ENCODE results near the gene TRUB1. TPM values are rescaled to one million over a fixed set of nuclear protein-coding genes. Genes with fewer than 3 reads are reported as not detected.

TRUB1 gene
- total RNA-seq, 1 donor from 2014 or later: 13.9 TPM

DNA sequence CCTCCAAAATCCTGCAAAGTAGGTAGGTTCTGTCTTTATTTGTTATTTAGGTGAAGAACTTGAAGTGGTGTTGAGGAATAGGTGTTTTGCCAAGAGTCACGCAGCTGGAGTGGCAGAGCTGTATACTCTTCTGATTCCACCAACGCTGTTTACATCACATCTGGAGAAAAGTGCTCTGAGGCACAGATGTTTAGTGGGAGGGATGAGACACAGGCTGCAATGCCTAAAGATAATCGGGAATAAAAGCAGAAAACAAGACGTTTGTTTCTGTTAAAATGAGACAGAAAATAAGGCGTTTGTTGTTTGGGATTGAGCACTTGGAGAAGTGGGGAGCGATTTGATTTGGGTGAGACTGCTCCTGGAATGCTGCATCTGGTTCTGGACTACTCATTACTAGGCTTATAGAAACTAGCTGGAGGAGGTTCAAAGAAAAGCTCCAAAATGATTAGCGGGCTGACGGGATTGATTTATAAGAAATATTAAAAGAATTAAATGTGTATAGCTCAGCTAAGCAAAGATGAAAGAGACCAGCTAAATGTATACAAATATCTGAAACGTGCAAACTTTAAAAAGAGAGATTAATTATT is 54.3 kb downstream of the TRUB1 start:
- Mint-ChIP-seq H3K36me3 (ENCODE audit: low read depth) (peaks cover 15% of the 10 kb centered on the region), H3K27me3 (no peaks in the 10 kb centered on the region), H3K27ac (no peak overlapping the region), H3K9me3 (no peaks in the 10 kb centered on the region), H3K4me1 (no peaks in the 10 kb centered on the region), H3K4me3 (no peak overlapping the region)
- ChIA-PET CTCF (no interaction called here), POLR2A (no interaction called here)
- DNase-seq: no peak
- TF ChIP-seq, protein P1, sequence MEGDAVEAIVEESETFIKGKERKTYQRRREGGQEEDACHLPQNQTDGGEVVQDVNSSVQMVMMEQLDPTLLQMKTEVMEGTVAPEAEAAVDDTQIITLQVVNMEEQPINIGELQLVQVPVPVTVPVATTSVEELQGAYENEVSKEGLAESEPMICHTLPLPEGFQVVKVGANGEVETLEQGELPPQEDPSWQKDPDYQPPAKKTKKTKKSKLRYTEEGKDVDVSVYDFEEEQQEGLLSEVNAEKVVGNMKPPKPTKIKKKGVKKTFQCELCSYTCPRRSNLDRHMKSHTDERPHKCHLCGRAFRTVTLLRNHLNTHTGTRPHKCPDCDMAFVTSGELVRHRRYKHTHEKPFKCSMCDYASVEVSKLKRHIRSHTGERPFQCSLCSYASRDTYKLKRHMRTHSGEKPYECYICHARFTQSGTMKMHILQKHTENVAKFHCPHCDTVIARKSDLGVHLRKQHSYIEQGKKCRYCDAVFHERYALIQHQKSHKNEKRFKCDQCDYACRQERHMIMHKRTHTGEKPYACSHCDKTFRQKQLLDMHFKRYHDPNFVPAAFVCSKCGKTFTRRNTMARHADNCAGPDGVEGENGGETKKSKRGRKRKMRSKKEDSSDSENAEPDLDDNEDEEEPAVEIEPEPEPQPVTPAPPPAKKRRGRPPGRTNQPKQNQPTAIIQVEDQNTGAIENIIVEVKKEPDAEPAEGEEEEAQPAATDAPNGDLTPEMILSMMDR (IDR thresholded peaks at IDR 0.05): no peak
- intact Hi-C loops (cut with micrococcal nuclease): no loop called here
- no peak for ATAC-seq (ENCODE audit: low read depth)

DNA sequence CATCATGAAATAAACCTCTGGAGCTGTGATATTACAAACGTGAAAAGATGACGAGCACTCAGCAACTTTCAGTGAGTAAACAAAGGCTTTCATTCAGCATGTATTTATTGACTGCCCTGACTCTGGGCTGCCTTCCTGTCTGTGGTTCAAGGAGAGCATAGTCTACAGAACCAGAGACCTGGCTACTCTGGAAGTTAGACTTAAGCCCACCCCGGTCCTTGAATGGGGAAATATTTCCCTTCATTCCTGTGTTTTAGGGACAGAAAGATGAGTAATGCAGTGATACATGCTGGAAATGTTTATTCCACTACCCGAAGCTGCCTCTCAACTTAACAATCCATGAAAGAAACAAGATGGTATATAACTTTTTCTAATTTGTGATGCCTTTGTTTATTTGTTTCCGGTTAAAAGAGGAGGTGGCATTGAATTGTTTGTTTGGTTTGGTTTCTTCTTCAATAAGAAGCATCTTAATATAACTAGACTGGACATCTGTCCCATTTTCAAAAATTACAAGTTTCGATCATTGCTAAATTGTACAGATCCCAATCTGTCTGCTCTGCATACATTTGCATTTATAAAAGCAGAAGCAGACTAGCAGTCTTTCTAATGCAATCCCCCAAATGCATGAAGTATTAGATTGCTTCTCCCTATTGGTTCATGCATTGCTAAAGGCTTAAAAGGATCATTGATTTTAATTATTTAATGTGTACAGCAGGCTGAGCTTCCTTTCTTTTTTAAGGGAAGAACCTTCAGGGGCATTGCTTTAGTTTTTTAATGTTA is 57.7 kb downstream of the TRUB1 start:
- POLR2A ChIA-PET: no interaction called here
- ATAC-seq (ENCODE audit: low read depth) (no peak), DNase-seq (no peak)
- CTCF ChIA-PET: no interaction called here
- Mint-ChIP-seq H3K4me3 (no peak overlapping the region), H3K9me3 (no peaks in the 10 kb centered on the region), H3K27me3 (no peaks in the 10 kb centered on the region), H3K27ac (no peak overlapping the region), H3K36me3 (ENCODE audit: low read depth) (peaks cover 2% of the 10 kb centered on the region), H3K4me1 (peaks cover 3% of the 10 kb centered on the region)
- intact Hi-C loops (cut with micrococcal nuclease): no loop called here
- TF ChIP-seq, protein P1 (IDR thresholded peaks at IDR 0.05): no peak

DNA sequence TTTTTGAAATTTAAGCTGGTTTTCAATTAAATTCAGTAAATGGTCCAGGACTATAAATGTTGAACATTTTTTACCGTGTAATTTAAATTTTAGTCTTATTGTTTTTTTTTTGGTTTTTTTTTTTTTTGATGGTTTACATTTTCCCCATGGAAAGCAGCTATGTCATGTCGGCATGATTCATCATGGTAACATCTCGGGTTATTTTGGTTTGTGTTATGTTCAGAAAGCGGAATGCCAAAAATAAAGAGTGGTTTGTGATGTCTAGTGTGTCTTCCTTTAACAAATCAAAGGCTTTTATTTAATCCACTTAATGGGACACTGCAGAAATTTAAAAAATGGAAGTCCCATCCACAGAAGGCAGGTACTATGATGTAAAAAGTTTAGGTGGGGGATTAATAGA is 58.5 kb downstream of the TRUB1 start:
- ATAC-seq (ENCODE audit: low read depth) (no peak), DNase-seq (no peak)
- Mint-ChIP-seq H3K4me1 (peaks cover 11% of the 10 kb centered on the region), H3K27me3 (no peaks in the 10 kb centered on the region), H3K4me3 (no peak overlapping the region), H3K36me3 (ENCODE audit: low read depth) (peaks cover 2% of the 10 kb centered on the region), H3K27ac (no peak overlapping the region), H3K9me3 (no peaks in the 10 kb centered on the region)
- intact Hi-C loops (cut with micrococcal nuclease): no loop called here
- TF ChIP-seq, protein P1 (IDR thresholded peaks at IDR 0.05): no peak
- CTCF ChIA-PET: no interaction called here
- POLR2A ChIA-PET: no interaction called here

DNA sequence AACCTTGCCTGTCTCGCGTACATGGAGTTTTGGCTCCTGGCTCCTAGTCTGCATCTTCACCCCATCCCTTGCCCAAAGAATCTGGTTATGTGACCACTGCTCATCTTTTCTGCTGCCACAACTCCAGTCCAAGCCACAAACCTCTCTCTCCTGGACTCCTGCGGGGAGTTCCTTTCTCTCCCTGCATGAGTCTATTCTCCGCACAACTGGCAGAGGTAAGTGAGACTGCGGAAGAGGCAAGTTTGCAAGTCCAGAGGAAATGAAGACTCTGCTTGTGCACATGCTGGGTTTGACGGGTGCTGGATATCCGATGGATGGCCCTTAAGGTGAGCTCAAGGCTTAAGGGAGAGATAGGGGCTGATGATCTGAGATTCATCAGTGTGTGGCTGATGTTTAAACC is 61.0 kb downstream of the TRUB1 start:
- ChIA-PET POLR2A (no interaction called here), CTCF (no interaction called here)
- no peaks in the 10 kb centered on the region for H3K27me3 Mint-ChIP-seq
- intact Hi-C loops (cut with micrococcal nuclease): no loop called here
- DNase-seq: no peak
- peaks cover 23% of the 10 kb centered on the region for H3K4me1 Mint-ChIP-seq
- no peak overlapping the region for H3K4me3 Mint-ChIP-seq
- no peak overlapping the region for H3K27ac Mint-ChIP-seq
- no peaks in the 10 kb centered on the region for H3K9me3 Mint-ChIP-seq
- no peak for ATAC-seq (ENCODE audit: low read depth)
- peaks cover 2% of the 10 kb centered on the region for H3K36me3 Mint-ChIP-seq (ENCODE audit: low read depth)
- TF ChIP-seq, protein P1 (IDR thresholded peaks at IDR 0.05): no peak

DNA sequence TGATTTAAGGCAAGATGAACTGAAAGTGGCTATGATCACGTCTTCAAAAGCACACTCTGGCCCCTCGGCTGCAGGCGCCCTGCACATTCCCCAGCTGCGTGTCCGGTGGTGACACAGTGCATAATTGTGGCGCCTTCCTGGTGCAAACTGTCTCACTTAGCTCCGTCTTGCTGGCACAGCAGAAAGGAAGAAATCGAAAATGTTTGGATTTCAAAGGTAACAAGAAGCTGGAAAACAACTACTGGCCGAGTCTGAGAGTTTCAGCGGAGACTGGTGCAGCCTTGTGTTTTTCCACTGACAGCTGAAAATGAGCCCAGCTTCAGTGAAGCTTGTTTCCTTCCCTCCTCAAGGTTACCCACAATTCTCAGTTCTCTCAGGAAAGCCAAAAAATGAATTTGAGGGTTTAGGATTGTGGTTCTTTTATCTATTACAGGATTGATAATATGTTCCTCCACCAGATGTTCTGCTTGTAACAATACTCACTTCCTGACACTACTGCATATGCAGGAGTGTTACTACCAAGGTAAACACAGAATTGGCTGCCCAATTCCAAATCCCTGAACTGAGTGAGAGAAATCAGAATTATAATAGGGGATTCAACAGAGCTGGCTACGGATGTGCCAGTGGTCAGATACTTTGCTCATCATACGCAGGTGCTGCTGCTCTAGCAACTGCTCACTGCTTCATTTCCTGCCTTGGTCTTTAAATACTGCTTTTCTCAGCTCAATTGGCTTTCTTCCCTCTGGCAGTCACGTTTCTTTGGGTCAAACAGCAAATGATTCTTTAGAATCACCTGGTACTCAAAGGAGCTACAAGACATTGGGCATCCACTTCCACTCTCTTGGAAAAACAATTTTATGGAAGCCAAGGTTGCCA is 63.7 kb downstream of the TRUB1 start:
- POLR2A ChIA-PET: interaction anchor here (1.3 kb wide), 1 partner anchor 63 kb away, joined by 4 read pairs; the partner anchor contains the start of gene TRUB1
- CTCF ChIA-PET: interaction anchor here (0.7 to 1.4 kb wide), 2 partner anchors 10 to 1527 kb away, joined by 3 to 4 read pairs; no protein-coding TSS in a partner anchor
- ATAC-seq (ENCODE audit: low read depth) (peak; percentile 34), DNase-seq (no peak)
- Mint-ChIP-seq H3K4me1 (peaks cover 23% of the 10 kb centered on the region), H3K27me3 (no peaks in the 10 kb centered on the region), H3K4me3 (peak overlapping the region; percentile 66), H3K9me3 (no peaks in the 10 kb centered on the region), H3K36me3 (ENCODE audit: low read depth) (no peaks in the 10 kb centered on the region), H3K27ac (peak overlapping the region; percentile 62)
- intact Hi-C loops (cut with micrococcal nuclease): no loop called here
- TF ChIP-seq, protein P1 (IDR thresholded peaks at IDR 0.05): no peak

All from activated B cell treated with CpG ODN at 0.5 μM for 24 hours (primary cell).